ENCODE results near the gene N4BP2L2. TPM values are rescaled to one million over a fixed set of nuclear protein-coding genes. Genes with fewer than 3 reads are reported as not detected.

N4BP2L2 gene
- total RNA-seq, 1 donor from 2014 or later = 153 TPM

- Mint-ChIP-seq H3K4me1 (no peaks in the 10 kb centered on the region), H3K36me3 (peaks cover 13% of the 10 kb centered on the region), H3K4me3 (no peak overlapping the region), H3K27me3 (ENCODE audit: insufficient read depth, low read depth) (peaks cover 5% of the 10 kb centered on the region), H3K9me3 (peaks cover 32% of the 10 kb centered on the region), H3K27ac (no peak overlapping the region)
- TF ChIP-seq CTCF (IDR thresholded peaks at IDR 0.05) (no peak), EZH2phosphoT487 (IDR thresholded peaks at IDR 0.05) (no peak)
- Histone ChIP-seq H3F3A (ENCODE audit: low read depth) (no peaks in the 10 kb centered on the region), H3K9me3 (ENCODE audit: low read depth) (peaks cover 9% of the 10 kb centered on the region), H3K4me3 (no peak overlapping the region), H3K4me2 (no peak overlapping the region), H3K4me1 (no peaks in the 10 kb centered on the region), H3K36me3 (no peaks in the 10 kb centered on the region), H3K27me3 (no peaks in the 10 kb centered on the region), H3K9ac (no peak overlapping the region), H2AFZ (replicated peaks) (no peak overlapping the region), H4K20me1 (ENCODE audit: low read depth) (no peaks in the 10 kb centered on the region), H3K27ac (no peak overlapping the region), H3K79me2 (ENCODE audit: low read depth) (no peaks in the 10 kb centered on the region)
- DNase-seq (ENCODE audit: low spot score) = no peak
These were observed 83.6 kb downstream of the N4BP2L2 start for GRCh38 chr13:32454886-32455593.

GRCh38 chr13:32453981-32454380 is 84.6 kb downstream of the N4BP2L2 start:
- Histone ChIP-seq H3K9ac (no peak overlapping the region), H3K4me3 (no peak overlapping the region), H4K20me1 (ENCODE audit: low read depth) (no peaks in the 10 kb centered on the region), H2AFZ (replicated peaks) (no peak overlapping the region), H3K79me2 (ENCODE audit: low read depth) (no peaks in the 10 kb centered on the region), H3K4me2 (no peak overlapping the region), H3F3A (ENCODE audit: low read depth) (peaks cover 2% of the 10 kb centered on the region), H3K36me3 (no peaks in the 10 kb centered on the region), H3K9me3 (ENCODE audit: low read depth) (peaks cover 9% of the 10 kb centered on the region), H3K27ac (no peak overlapping the region), H3K4me1 (no peaks in the 10 kb centered on the region), H3K27me3 (no peaks in the 10 kb centered on the region)
- peaks cover 26% of the 10 kb centered on the region for H3K9me3 Mint-ChIP-seq
- no peaks in the 10 kb centered on the region for H3K4me1 Mint-ChIP-seq
- peaks cover 12% of the 10 kb centered on the region for H3K36me3 Mint-ChIP-seq
- peaks cover 5% of the 10 kb centered on the region for H3K27me3 Mint-ChIP-seq (ENCODE audit: insufficient read depth, low read depth)
- TF ChIP-seq EZH2phosphoT487 (IDR thresholded peaks at IDR 0.05) (no peak), CTCF (IDR thresholded peaks at IDR 0.05) (no peak), EZH2 (IDR thresholded peaks at IDR 0.05) (no peak)
- H3K4me3 Mint-ChIP-seq = no peak overlapping the region
- DNase-seq (ENCODE audit: low spot score) = no peak
- H3K27ac Mint-ChIP-seq = no peak overlapping the region

- H3K9me3 ChIP-seq (ENCODE audit: low read depth) = no peaks in the 10 kb centered on the region
- H3K4me2 ChIP-seq = no peak overlapping the region
- H4K20me1 ChIP-seq (ENCODE audit: low read depth) = peaks cover 7% of the 10 kb centered on the region
- no peak overlapping the region for H3K9ac ChIP-seq
- no peak overlapping the region for H3K27ac ChIP-seq
- H3K79me2 ChIP-seq (ENCODE audit: low read depth) = no peaks in the 10 kb centered on the region
- Mint-ChIP-seq H3K27me3 (ENCODE audit: insufficient read depth, low read depth) (no peaks in the 10 kb centered on the region), H3K27ac (no peak overlapping the region), H3K4me1 (peaks cover 17% of the 10 kb centered on the region), H3K4me3 (no peak overlapping the region), H3K9me3 (peaks cover 2% of the 10 kb centered on the region), H3K36me3 (no peaks in the 10 kb centered on the region)
- TF ChIP-seq CTCF (IDR thresholded peaks at IDR 0.05) (no peak), EZH2phosphoT487 (IDR thresholded peaks at IDR 0.05) (no peak), EZH2 (IDR thresholded peaks at IDR 0.05) (no peak)
- no peak for DNase-seq (ENCODE audit: low spot score)
- no peaks in the 10 kb centered on the region for H3K27me3 ChIP-seq
- H3K4me3 ChIP-seq = no peak overlapping the region
- peaks cover 23% of the 10 kb centered on the region for H3F3A ChIP-seq (ENCODE audit: low read depth)
- H3K4me1 ChIP-seq = peaks cover 21% of the 10 kb centered on the region
- H3K36me3 ChIP-seq = no peaks in the 10 kb centered on the region
- no peak overlapping the region for H2AFZ ChIP-seq (replicated peaks)
These were observed 89.6 kb downstream of the N4BP2L2 start for GRCh38 chr13:32448972-32449371.

Measured in neural progenitor cell (in vitro differentiated cells).